ENCODE data around the gene SDR39U1. TPM values are rescaled to one million over a fixed set of nuclear protein-coding genes. Genes with fewer than 3 reads are reported as not detected.
"Not testable (repeated sequence)": the region's sequence is repeated elsewhere in the genome, so short reads cannot be mapped to it uniquely, and the experiment has no call there.

The SDR39U1 gene
- 20.5 TPM for total RNA-seq

GRCh38 chr14:24442240-24443052 lies at the start of gene SDR39U1:
SDR39U1 (minus strand) TSS chr14:24442776; CDS start chr14:24442769, 7 bp downstream.
- peak; percentile 100 for DNase-seq

DNA sequence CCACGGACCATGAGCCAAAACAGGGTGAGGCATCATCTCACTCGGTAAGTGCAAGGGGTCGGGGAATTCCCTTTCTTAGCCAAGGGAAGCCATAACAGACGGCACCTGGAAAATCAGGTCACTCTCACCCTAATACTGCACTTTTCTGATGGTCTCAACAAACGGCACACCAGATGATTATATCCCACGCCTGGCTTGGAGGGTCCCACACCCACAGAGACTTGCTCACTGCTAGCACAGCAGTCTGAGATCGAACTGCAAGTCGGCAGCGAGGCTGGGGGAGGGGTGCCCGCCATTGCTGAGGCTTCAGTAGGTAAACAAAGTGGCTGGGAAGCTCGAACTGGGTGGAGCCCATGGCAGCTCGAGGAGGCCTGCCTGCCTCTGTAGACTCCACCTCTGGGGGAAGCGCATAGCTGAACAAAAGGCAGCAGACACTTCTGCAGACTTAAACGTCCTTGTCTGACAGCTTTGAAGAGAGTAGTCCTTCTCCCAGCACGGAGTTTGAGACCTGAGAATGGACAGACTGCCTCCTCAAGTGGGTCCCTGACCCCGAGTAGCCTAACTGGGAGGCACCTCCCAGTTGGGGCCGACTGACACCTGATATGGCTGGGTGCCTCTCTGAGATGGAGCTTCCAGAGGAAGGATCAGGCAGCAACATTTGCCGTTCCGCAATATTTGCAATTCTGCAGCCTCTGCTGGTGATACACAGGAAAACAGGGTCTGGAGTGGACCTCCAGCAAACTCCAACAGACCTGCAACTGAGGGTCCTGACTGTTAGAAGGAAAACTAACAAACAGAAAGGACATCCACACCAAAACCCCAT lies 49.2 kb upstream of the SDR39U1 start:
- DNase-seq = not testable (repeated sequence)

DNA sequence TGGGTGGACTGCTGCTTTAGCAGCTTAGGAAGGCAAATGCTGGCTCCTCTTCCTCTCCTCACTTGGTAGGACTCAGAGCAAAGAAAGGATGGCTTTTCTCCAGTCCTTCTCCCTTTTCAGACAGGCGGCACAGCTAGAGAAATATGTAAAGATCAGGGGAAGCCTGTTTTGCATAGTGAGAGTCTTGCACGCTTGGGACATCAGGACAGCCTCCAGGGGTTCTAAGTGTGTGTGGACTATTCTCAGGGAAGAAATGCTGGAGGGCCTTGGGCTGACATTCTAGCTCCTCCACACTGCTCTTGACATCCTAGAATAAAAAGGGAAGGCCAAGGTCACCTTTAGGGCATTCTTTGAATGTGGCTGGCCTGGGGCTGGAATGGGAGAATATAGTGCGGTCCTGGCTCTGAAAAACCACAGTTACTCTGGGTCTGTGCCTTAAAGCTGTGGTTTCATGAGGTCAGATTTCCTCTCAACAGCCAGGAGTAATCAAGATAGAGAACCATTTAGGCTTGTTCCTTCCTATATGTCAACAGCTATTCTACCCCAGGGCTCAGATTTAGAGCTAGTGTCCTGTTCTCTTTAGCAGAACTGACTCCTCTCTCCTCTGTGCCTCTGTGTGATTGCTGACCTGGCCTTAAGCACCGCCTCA lies 41.2 kb upstream of the SDR39U1 start:
- no peak for DNase-seq

DNA sequence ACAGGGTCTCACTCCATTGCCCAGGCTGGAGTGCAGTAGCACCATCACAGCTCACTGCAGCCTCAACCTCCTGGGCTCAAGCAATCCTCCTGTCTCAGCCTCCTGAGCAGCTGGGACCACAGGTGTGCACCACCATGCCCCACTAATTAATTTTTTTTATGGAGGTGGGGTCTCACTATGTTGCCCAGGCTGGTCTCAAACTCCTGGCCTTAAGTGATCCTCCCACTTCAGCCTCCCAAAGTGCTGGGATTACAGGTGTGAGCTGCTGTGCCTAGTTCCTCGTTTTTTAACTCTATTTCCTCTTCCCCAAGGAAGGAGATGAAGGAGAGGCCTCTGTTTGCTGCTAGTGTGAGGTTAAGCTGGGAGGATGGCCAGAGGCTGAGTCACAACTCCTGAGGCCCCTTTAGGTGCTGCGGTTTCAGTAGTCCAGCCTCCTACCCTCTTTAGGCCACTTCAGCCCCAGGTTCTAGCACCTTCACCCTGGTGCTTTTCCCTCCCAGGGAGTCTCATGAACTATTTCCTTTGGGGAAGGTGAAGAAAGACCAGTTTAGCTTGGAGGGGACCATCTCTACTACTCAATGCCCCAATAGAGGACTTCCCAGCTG lies 40.2 kb upstream of the SDR39U1 start:
- DNase-seq = not testable (repeated sequence)

DNA sequence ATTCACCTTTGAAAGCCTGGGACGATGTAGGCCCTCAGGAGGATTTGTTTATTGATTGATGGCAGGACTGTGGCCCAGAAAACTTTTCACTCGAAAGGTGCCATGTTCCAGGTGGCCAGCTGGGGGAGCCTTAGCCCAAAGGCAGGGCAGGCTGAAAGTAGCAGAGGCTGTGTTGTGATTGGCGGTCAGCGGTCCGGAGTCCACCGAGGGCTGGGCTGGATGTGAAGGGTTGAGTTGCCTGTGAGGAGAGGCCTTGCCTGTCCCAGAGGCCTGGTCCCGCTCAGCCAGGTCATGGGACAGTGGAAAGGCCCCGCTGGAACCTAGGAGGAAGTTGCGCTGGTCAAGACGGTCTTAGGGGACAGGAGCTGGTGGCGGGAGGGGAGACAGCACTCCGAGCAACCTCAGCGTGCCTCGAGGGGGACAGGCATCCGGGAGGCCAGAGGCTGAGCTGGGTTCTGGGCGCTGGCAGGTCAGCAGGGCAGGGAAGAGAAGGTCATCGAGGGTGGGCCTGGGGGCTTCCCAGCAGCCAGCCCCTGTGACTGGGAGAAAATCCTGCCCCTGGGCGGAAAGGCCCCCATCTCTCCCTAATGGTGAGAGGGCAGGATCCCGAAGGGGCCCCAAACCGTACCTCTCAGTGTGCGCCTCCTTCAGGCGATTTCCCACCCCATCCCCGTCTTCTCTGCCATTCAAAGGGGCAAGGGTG lies 39.2 kb upstream of the SDR39U1 start:
- peak; percentile 13 for DNase-seq

DNA sequence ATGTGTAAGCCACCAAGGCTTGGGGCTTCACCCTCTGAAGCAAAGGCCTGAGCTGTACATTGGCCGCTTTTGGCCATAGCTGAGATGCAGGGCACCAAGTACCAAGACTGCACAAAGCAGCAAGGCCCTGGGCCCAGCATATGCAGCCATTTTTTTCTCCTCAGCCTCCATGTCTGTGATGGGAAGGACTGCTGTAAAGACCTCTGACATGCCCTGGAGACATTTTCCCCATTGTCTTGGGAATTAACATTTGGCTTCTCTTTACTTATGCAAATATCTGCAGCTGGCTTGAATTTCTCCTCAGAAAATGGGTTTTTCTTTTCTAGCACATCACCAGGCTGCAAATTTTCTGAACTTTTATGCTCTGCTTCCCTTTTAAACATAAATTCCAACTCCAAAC lies 37.4 kb upstream of the SDR39U1 start:
- DNase-seq = not testable (repeated sequence)

DNA sequence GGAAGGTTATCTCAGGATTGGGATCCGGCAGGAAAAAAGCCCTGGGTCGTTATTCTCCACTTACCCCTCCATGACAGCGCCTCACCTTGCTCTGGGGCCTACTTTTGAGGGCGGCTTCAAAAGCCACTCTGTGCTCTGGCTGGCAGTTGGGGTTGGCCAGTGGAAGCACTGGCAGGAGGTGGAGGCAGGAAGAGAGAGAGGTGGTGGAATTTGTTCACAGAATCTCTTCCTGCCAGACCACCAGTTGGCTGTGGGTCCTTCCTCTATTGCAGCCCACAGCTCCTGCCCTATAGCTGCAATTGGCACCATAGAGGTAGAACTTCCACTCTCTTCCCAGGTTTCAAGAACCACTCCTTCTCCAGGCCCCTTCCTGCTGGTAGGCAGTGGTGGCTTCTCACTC lies 32.7 kb upstream of the SDR39U1 start:
- no peak for DNase-seq

- DNase-seq = no peak
These were observed 30.6 kb upstream of the SDR39U1 start for GRCh38 chr14:24473211-24473610.

DNA sequence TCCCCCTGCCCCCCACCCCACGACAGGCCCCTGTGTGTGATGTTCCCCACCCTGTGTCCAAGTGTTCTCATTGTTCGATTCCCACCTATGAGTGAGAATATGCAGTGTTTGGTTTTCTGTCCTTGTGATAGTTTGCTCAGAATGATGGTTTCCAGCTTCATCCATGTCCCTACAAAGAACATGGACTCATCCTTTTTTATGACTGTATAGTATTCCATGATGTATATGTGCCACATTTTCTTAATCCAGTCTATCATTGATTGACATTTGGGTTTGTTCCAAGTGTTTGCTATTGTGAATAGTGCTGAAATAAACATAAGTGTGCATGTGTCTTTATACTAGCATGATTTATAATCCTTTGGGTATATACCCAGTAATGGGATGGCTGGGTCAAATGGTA lies 27.9 kb upstream of the SDR39U1 start:
- not testable (repeated sequence) for DNase-seq

DNA sequence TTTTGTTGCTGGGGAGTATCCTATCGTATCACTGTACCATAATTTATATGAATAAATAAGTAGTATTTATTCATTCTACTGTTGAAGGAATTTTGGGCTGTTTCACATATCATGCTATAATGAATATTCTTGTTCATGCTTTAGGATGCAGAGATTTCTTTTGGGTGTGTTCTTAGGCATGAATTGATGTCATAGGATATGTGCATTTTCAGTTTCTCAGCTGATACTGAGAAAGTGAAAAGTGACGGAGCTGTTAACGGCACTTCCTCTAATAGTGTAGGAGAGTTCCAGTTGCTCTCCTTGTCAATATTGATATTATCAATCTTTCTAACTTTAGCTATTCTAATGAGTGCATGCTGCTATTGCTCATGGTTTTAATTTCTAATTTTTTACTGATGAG lies 23.2 kb upstream of the SDR39U1 start:
- no peak for DNase-seq

- DNase-seq = no peak
These were observed 22.8 kb upstream of the SDR39U1 start for GRCh38 chr14:24465368-24465767.

GRCh38 chr14:24463884-24464785 lies 21.6 kb upstream of the SDR39U1 start:
- DNase-seq = no peak

DNA sequence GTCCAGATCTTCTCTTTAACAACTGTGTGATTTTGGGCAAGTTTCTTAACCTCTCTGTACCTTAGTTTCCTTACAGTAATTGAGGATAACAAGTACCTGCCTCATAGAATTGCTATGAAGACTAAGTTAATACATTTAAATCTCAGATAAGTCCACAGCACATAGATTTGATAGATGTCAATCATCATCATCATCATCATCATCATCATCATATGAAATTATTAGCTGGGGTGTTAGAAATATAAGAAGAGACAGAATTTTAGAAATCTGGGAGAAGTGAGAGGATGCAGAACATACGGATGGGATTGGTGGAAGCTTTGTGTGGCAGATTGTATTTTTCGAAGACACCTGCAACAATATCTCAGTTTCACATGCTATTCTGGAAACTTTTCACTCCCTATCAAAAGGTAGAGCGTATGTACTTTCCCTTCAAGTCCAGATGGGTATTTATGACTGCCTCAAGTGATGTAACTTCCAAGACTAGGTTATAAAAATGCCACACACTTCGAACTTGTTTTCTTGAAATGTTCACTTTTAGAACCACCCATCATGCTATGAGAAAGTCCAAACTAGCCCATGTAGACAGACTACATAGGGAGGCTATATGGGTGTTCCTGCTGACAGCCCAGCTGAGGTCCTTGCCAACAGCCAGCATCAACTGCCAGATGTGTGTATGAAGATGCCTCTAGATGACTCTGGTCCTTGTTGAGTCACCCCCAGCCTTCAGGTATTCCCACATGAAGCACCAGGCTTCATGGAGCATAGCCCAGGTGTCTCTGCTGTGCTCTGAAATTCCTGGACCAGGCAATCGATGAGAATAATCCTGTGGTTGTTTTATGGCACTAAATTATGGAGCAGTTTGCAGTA lies 20.7 kb upstream of the SDR39U1 start:
- no peak for DNase-seq

GRCh38 chr14:24461336-24461735 lies 18.8 kb upstream of the SDR39U1 start:
- DNase-seq = no peak

DNA sequence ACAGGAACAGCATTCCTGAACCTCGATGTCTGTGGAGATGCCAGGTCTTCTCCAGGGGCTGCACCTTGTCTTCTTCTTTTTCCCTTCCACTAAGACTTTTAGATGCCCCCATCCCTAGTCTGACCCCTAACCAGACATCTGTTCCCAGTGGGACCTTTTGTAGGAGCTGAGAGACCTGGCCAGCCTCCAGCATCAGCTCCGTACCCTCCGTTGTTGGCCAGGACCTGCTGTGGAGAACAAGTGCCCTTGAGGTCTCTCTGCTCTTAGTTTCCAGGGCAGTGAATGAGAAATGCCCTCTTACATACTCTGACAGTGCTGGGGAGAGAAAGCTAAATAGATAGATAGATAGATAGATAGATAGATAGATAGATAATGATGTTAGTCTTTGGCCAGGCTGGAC lies 16.8 kb upstream of the SDR39U1 start:
- no peak for DNase-seq

DNA sequence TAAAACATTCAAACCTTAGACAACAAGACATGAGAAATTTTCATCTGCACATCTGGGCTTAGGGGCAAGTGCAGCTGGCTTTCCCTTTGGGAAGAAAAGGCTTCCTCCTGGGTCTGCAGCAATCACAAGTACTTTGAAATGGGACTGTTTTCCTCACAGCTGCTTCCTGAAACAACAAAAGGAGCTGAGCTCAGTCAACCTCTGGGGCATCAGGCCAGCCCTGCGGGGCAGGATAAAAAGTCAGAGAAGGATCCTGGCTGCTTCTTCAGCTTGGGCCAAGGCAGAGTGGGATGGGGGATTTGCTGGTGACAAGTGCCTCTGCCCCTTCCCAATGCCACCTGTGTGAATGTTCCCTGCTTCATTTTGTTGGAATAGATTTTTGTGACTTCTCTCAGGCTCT lies 16.2 kb upstream of the SDR39U1 start:
- DNase-seq = no peak

- no peak for DNase-seq
These were observed 14.4 kb upstream of the SDR39U1 start for GRCh38 chr14:24456980-24457379.

DNA sequence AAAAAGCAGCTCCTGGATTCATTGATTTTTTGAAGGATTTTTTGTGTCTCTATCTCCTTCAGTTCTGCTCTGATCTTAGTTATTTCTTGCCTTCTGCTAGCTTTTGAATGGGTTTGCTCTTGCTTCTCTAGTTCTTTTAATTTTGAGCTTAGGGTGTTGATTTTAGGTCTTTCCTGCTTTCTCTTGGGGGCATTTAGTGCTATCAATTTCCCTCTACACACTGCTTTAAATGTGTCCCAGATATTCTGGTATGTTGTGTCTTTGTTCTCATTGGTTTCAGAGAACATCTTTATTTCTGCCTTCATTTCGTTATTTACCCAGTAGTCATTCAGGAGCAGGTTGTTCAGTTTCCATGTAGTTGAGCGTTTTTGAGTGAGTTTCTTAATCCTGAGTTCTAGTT lies 8.3 kb upstream of the SDR39U1 start:
- DNase-seq = not testable (repeated sequence)

DNA sequence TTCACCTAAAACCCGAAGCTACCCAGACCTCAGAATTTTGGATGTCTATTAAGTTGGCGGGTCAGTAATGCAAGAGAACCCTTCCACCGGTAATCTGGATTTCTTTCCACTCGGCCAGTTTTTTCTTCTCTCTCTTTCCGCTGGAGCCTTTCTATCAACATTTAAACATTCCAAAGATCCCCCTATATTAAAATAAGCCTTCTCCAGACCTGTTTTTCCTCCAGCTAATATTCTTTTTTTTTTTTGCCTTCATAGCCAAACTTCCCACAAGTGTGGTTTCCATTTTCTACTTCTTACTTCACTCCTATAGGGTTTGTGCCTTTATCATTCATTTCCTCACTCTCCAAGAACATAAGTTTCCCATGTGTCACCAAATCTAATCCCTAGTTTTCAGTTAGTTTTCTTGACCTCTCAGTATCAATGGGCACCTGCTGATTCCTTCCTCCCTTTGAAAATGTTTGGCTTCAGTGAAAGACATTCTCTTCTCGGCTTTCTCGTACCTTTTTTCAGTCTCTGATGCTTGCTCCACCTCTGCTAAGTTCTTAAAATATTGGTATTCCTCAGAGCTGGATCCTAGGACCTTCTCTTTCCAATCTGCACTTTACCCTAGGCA lies 583 bp upstream of the SDR39U1 start:
- DNase-seq = no peak

Measured in tongue (tissue), 2 donors.